HG03045 (cell line): Measurements from ENCODE around the gene UNC5C.

Source experiments
- ATAC-seq: cut with Tn5 transposase; IDR thresholded peaks from one replicate; pipeline ENCODE4 v1.9.1; 2021; ENCODE audit warnings: mild to moderate bottlenecking, moderate library complexity; ENCODE audit not compliant: unreplicated experiment

Gene UNC5C

GRCh38 chr4:95470622-95471021, 78.2 kb downstream of the UNC5C start:
- no peak for ATAC-seq

- no peak for ATAC-seq
These were observed 79.2 kb downstream of the UNC5C start for GRCh38 chr4:95469617-95470016.

- no peak for ATAC-seq
These were observed 82.0 kb downstream of the UNC5C start for GRCh38 chr4:95466791-95467190.

- no peak for ATAC-seq
These were observed 83.8 kb downstream of the UNC5C start for GRCh38 chr4:95465010-95465409.

- no peak for ATAC-seq
These were observed 85.9 kb downstream of the UNC5C start for GRCh38 chr4:95462921-95463320.

- no peak for ATAC-seq
These were observed 91.4 kb downstream of the UNC5C start for GRCh38 chr4:95457353-95457752.

GRCh38 chr4:95450294-95450693, 98.5 kb downstream of the UNC5C start:
- no peak for ATAC-seq

GRCh38 chr4:95446173-95446572, 102.6 kb downstream of the UNC5C start:
- ATAC-seq = no peak

GRCh38 chr4:95445251-95445650, 103.5 kb downstream of the UNC5C start:
- ATAC-seq = no peak

- no peak for ATAC-seq
These were observed 104.0 kb downstream of the UNC5C start for GRCh38 chr4:95444812-95445211.

- no peak for ATAC-seq
These were observed 108.9 kb downstream of the UNC5C start for GRCh38 chr4:95439896-95440295.

- no peak for ATAC-seq
These were observed 109.7 kb downstream of the UNC5C start for GRCh38 chr4:95439071-95439470.

GRCh38 chr4:95432466-95432865, 116.3 kb downstream of the UNC5C start:
- ATAC-seq = no peak

- no peak for ATAC-seq
These were observed 117.1 kb downstream of the UNC5C start for GRCh38 chr4:95431678-95432077.

GRCh38 chr4:95429416-95429815, 119.4 kb downstream of the UNC5C start:
- ATAC-seq = no peak

- ATAC-seq = no peak
These were observed 120.3 kb downstream of the UNC5C start for GRCh38 chr4:95428291-95429070.

GRCh38 chr4:95426455-95426854, 122.3 kb downstream of the UNC5C start:
- ATAC-seq = no peak

- ATAC-seq = no peak
These were observed 126.3 kb downstream of the UNC5C start for GRCh38 chr4:95422436-95422835.

- ATAC-seq = no peak
These were observed 126.9 kb downstream of the UNC5C start for GRCh38 chr4:95421869-95422268.

- no peak for ATAC-seq
These were observed 131.2 kb downstream of the UNC5C start for GRCh38 chr4:95417531-95417930.

GRCh38 chr4:95415346-95415771, 133.4 kb downstream of the UNC5C start:
- no peak for ATAC-seq

GRCh38 chr4:95411371-95412088, 137.2 kb downstream of the UNC5C start:
- no peak for ATAC-seq
